HuH-7 (cell line): Measurements from ENCODE around the gene CCL4.

ENCODE experiments used
- DNase-seq: peaks from one replicate; pipeline ENCODE4 v3.0.0; 2011; ENCODE audit warnings: low spot score

CCL4 gene

DNA sequence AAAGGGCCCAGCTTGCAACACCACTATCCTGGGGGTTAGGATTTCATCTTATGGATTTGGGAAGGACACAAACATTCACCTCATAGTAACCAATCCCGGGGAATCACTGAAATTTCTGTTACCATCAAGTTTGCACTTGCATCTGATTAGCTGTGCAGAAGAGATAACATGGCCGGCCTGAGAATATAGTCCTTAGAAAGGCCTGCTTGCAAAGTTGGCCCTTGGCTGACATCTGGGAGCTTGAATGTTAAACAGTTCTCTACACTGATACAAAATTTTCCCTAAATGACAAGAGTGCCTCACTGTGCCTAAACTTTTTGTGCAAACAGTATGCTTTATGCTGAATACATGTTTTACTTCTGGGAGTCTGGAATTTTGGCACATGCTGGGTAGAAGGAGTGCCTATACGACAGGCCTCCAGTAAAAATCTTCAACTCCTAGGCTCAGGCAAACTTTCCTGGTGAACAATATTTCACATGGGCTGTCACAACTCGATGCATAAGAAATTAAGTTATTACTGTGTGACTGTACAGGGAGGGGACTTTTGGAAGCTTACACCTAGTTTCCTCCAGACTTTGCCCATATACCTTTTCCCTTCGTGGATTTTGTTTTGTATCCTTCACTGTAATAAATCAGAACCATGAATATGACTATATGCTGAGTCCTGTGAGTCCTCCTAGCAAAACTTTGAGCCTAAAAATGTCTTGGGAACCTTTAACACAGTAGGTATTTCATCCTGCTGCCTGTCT, 41.5 kb downstream of the CCL4 start:
- DNase-seq: no peak

DNA sequence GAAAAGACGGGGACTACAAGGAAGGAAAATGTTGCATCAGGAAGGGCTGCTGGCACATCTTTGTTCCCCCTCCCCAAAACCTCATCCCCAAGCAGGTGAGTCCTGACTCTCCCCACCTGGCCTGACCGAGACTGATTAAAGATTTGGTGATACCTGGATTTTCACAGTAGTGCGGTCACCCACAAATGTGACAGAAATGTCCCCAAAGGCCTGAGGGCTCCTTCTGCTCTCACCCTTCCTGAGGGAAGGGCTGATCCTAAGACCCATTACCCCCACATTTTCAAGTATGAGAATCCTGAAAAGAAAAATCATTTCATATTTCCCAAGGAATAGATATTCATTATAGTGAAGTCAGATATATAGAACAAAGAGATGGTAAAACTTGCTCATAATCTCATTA, 44.0 kb downstream of the CCL4 start:
- no peak for DNase-seq

DNA sequence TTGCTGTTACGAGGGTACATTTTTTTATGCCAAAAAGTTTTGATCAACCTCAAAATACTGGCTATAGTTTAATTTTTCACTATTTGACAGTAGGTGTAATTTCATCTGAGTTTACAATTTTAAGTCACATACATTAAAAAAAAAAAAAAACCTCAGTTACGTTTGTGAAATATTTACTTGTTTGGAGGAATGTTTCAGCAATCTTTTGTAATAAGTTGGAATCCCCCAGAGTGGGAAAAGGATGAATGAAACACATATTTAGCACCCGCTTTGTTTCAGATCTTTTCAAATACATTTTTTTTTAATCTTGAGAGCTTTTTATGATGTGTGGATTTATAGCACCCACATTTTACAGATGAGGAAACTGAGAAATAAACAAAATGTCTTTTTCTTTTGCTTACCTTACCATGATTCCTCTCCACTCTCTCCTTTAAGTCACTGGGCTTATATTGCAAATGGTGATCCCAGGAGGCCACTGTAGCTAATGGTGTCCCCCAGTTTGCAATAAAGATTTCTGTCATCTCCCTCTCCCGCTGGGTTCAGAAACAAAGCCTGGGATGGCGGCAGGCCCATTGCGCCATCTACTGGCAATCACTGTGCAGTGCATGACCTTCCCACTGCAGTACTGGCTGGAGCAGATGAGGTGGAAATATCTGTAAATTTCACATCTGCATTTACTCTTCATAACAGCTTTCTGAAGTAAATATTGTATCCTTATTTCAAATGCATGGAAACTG, 45.1 kb downstream of the CCL4 start:
- DNase-seq: peak; percentile 71

DNA sequence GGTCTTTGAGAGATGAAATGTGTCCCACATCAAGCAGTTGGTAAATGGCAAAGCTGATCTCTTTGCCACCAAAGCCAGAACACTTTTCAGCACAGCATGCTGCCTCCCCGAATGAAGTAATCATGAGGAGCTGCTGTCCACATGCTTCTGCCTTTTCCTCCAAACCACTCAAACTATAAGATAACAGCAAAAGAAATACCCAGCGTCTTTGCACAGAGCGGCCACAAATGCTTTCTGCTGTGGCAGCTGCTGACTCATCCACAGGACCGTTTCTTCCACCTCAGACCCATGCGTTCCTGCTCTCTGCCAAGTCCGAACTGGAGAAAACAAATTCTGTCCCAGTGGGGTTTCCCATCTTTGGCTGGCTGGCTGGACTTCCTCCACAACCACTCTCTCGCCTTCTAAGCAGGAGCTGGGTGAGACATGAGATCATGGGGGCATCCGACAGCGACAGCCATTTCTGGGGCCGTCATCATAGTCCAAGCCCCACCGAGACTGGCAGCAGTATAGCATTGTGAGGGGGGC, 45.7 kb downstream of the CCL4 start:
- no peak for DNase-seq

DNA sequence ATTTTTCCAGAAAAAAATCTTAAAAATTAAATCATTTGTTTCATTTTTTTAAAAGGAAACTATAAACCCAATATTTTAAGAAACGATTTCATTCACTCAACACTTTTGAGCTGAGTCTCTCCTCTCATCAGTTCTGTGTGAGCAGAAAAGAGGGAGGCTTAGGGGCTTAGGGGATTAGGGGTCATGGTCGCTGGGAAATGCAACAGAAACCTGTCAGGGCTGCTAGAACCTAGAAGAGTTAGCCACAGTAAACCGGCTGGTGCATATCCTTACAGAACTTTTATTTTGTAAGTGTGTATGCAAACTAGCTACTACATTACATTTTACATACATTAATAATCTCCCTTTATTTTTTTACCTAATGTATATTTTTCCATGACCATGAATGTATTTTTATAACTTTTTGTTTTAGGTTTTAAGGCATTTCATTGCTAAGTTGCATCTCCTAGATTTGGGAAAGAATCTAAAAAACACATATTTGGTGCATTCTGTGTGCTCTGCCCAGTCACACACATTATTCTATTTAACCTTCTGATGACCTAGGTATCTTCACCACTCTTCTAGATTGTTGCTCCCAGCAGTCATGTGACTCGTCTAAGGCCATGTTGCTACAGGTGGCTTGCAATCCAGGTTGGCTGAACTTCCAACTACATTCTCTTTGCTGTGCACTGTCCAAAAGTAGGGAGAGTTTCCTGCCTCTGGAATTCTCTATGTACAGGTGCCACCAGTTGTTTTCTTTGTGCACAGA, 48.4 kb downstream of the CCL4 start:
- DNase-seq: no peak

DNA sequence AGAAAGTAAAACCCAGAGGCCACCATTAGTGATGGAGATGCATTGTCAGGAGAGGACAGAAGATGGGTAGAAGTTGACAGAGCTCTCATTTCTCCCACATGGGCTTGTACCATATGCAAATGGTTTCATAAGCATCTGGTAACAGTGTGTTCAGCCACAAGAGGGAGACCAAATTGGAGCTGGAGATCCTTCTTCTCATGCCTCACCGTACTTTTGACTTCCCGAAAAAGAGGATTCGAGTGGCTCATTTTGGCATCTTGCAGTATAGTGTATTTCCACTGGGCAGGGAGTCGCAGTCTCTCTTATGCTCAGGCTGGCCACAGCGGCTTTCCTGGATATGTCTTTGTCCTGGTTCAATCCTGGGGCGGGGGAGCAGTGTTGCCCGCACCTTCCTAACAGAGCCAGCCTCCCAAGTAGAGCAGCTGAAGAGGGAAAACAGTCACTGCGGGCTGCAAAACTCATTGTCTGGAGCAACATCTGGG, 49.1 kb downstream of the CCL4 start:
- DNase-seq: no peak

DNA sequence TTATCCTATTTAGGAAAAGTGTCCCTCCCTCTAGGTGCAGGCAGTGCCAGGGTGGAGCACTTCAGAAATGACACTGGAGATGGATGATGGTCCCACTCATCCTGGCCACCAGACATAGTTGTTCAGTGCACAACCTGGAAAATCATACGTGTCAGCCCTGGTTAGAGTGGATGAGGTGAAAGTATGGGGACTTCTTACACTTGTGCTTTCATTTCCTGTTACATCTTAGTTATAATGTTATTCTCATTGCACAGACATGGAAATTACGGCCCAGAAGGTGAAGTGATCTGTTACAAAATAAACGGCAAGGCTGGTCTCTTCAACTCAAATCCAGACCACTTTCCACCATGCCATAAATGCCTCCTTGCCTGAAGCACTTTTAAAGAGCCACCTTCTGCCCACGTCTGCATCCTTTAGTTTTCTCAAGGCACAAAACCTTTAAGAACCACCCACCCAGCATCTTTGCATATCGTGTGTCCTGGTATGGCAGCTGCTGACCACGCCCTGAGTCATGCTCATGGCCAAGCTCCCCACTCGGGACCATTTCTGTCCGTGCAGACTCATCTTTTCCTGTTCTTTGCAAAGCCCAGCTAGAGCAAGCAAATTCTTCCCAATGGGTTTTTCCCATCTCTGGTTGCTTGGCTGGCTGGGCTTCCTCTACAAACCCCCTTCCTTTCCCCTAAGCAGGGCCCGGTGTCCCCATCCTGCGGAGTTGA, 50.4 kb downstream of the CCL4 start:
- DNase-seq: no peak
